ENCODE data around the gene DNAH11. TPM values are rescaled to one million over a fixed set of nuclear protein-coding genes. Genes with fewer than 3 reads are reported as not detected.

The DNAH11 gene
- total RNA-seq, 1 donor from 2014 or later = 1.7 TPM

- intact Hi-C loops (cut with DNase I) = no loop called here
- TF ChIP-seq POLR2A (IDR thresholded peaks at IDR 0.05) (no peak), POLR2AphosphoS5 (IDR thresholded peaks at IDR 0.05; ENCODE audit: insufficient read depth in 1 of 2, low read depth in 1 of 2) (no peak), CTCF (IDR thresholded peaks at IDR 0.05) (no peak)
- no peak overlapping the region for H3K27ac ChIP-seq
These were observed 74.7 kb downstream of the DNAH11 start for GRCh38 chr7:21617513-21617912.

GRCh38 chr7:21617916-21618390 lies 75.1 kb downstream of the DNAH11 start:
- Histone ChIP-seq H3K36me3 (no peaks in the 10 kb centered on the region), H3K27me3 (no peaks in the 10 kb centered on the region), H3K9me3 (no peaks in the 10 kb centered on the region), H3K4me3 (no peak overlapping the region), H3K27ac (no peak overlapping the region), H3K4me1 (no peaks in the 10 kb centered on the region)
- TF ChIP-seq CTCF (IDR thresholded peaks at IDR 0.05) = no peak
- intact Hi-C loops (cut with DNase I) = no loop called here
- no peak for DNase-seq (ENCODE audit: extremely low spot score in 2 of 2)

More at GRCh38 chr7:21617513-21617912, 74.7 kb downstream of the DNAH11 start:
- H3K36me3 ChIP-seq = no peaks in the 10 kb centered on the region
- H3K4me1 ChIP-seq = no peaks in the 10 kb centered on the region
- no peak for DNase-seq (ENCODE audit: extremely low spot score in 2 of 2)
- no peak overlapping the region for H3K4me3 ChIP-seq
- no peaks in the 10 kb centered on the region for H3K9me3 ChIP-seq
- no peaks in the 10 kb centered on the region for H3K27me3 ChIP-seq

GRCh38 chr7:21618706-21619105 lies 75.9 kb downstream of the DNAH11 start:
- no peaks in the 10 kb centered on the region for H3K9me3 ChIP-seq
- no peaks in the 10 kb centered on the region for H3K36me3 ChIP-seq
- H3K27me3 ChIP-seq = no peaks in the 10 kb centered on the region
- no peak overlapping the region for H3K4me3 ChIP-seq
- no peaks in the 10 kb centered on the region for H3K4me1 ChIP-seq
- DNase-seq (ENCODE audit: extremely low spot score in 2 of 2) = no peak
- TF ChIP-seq POLR2A (IDR thresholded peaks at IDR 0.05) (no peak), POLR2AphosphoS5 (IDR thresholded peaks at IDR 0.05; ENCODE audit: insufficient read depth in 1 of 2, low read depth in 1 of 2) (no peak), CTCF (IDR thresholded peaks at IDR 0.05) (no peak)
- intact Hi-C loops (cut with DNase I) = no loop called here
- no peak overlapping the region for H3K27ac ChIP-seq

GRCh38 chr7:21620054-21620453 lies 77.2 kb downstream of the DNAH11 start:
- H3K9me3 ChIP-seq = no peaks in the 10 kb centered on the region
- no peaks in the 10 kb centered on the region for H3K36me3 ChIP-seq
- no peak overlapping the region for H3K4me3 ChIP-seq
- TF ChIP-seq POLR2A (IDR thresholded peaks at IDR 0.05) = no peak
- no peak for TF ChIP-seq CTCF (IDR thresholded peaks at IDR 0.05)
- TF ChIP-seq POLR2AphosphoS5 (IDR thresholded peaks at IDR 0.05; ENCODE audit: insufficient read depth in 1 of 2, low read depth in 1 of 2) = no peak
- no peak for DNase-seq (ENCODE audit: extremely low spot score in 2 of 2)
- H3K4me1 ChIP-seq = no peaks in the 10 kb centered on the region
- intact Hi-C loops (cut with DNase I) = no loop called here
- H3K27me3 ChIP-seq = no peaks in the 10 kb centered on the region
- H3K27ac ChIP-seq = no peak overlapping the region

GRCh38 chr7:21624320-21624719 lies 81.5 kb downstream of the DNAH11 start:
- intact Hi-C loops (cut with DNase I) = no loop called here
- no peaks in the 10 kb centered on the region for H3K4me1 ChIP-seq
- no peak for DNase-seq (ENCODE audit: extremely low spot score in 2 of 2)
- H3K9me3 ChIP-seq = no peaks in the 10 kb centered on the region
- H3K27me3 ChIP-seq = no peaks in the 10 kb centered on the region
- TF ChIP-seq POLR2AphosphoS5 (IDR thresholded peaks at IDR 0.05; ENCODE audit: insufficient read depth in 1 of 2, low read depth in 1 of 2) (no peak), POLR2A (IDR thresholded peaks at IDR 0.05) (no peak), CTCF (IDR thresholded peaks at IDR 0.05) (no peak)
- no peak overlapping the region for H3K4me3 ChIP-seq
- no peak overlapping the region for H3K27ac ChIP-seq
- H3K36me3 ChIP-seq = no peaks in the 10 kb centered on the region

Data from vagina (tissue), 2 donors.